Measurements from ENCODE around the gene SLC4A8. TPM values are rescaled to one million over a fixed set of nuclear protein-coding genes. Genes with fewer than 3 reads are reported as not detected.

Gene SLC4A8
- total and polyA plus RNA-seq, 11 donors: 0.07 to 3.6 (median 0.51) TPM

GRCh38 chr12:51378749-51379148 is 45.9 kb upstream of the SLC4A8 start:
- Histone ChIP-seq H3K9me3 (no peaks in the 10 kb centered on the region), H3K36me3 (peaks cover 0 to 28% (median 0%) of the 10 kb centered on the region in 9 donors), H3K27ac (no peak overlapping the region), H3K27me3 (no peaks in the 10 kb centered on the region), H3K4me1 (peaks cover 0 to 7% (median 0%) of the 10 kb centered on the region in 12 donors), H3K4me3 (no peak overlapping the region)
- 83 to 100% (median 95%) methylated on average over 2 of the region's 2 CpGs for WGBS, 4 donors
- DNase-seq (no peak), ATAC-seq (no peak)
- intact Hi-C loops (cut with DNase I): no loop called here
- TF ChIP-seq, protein P1, sequence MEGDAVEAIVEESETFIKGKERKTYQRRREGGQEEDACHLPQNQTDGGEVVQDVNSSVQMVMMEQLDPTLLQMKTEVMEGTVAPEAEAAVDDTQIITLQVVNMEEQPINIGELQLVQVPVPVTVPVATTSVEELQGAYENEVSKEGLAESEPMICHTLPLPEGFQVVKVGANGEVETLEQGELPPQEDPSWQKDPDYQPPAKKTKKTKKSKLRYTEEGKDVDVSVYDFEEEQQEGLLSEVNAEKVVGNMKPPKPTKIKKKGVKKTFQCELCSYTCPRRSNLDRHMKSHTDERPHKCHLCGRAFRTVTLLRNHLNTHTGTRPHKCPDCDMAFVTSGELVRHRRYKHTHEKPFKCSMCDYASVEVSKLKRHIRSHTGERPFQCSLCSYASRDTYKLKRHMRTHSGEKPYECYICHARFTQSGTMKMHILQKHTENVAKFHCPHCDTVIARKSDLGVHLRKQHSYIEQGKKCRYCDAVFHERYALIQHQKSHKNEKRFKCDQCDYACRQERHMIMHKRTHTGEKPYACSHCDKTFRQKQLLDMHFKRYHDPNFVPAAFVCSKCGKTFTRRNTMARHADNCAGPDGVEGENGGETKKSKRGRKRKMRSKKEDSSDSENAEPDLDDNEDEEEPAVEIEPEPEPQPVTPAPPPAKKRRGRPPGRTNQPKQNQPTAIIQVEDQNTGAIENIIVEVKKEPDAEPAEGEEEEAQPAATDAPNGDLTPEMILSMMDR (IDR thresholded peaks at IDR 0.05): no peak
- TF ChIP-seq POLR2A (IDR thresholded peaks at IDR 0.05): no peak

- no peaks in the 10 kb centered on the region for H3K9me3 ChIP-seq
- WGBS, 4 donors: 91 to 98% (median 96%) methylated on average over 11 of the region's 11 CpGs
These were observed 45.1 kb upstream of the SLC4A8 start for GRCh38 chr12:51379571-51379970.

GRCh38 chr12:51381226-51382079 is 43.2 kb upstream of the SLC4A8 start:
- 37 to 48% (median 41%) methylated on average over 5 of the region's 5 CpGs for WGBS, 4 donors

More at GRCh38 chr12:51379571-51379970, 45.1 kb upstream of the SLC4A8 start:
- TF ChIP-seq, protein P1 (IDR thresholded peaks at IDR 0.05): no peak
- no peak for TF ChIP-seq POLR2A (IDR thresholded peaks at IDR 0.05)
- intact Hi-C loops (cut with DNase I): no loop called here
- Histone ChIP-seq H3K27ac (no peak overlapping the region), H3K4me3 (no peak overlapping the region), H3K27me3 (no peaks in the 10 kb centered on the region), H3K36me3 (peaks cover 0 to 24% (median 0%) of the 10 kb centered on the region in 9 donors), H3K4me1 (peaks cover 0 to 7% (median 0%) of the 10 kb centered on the region in 12 donors)
- no peak for DNase-seq
- no peak for ATAC-seq

GRCh38 chr12:51382173-51382572 is 42.5 kb upstream of the SLC4A8 start:
- ATAC-seq: no peak
- TF ChIP-seq POLR2A (IDR thresholded peaks at IDR 0.05): no peak
- TF ChIP-seq, protein P1 (IDR thresholded peaks at IDR 0.05): no peak
- DNase-seq: no peak
- intact Hi-C loops (cut with DNase I): no loop called here
- Histone ChIP-seq H3K27me3 (no peaks in the 10 kb centered on the region), H3K4me3 (no peak overlapping the region), H3K4me1 (peaks cover 0 to 7% (median 0%) of the 10 kb centered on the region in 12 donors), H3K27ac (no peak overlapping the region), H3K36me3 (peaks cover 0 to 24% (median 0%) of the 10 kb centered on the region in 9 donors), H3K9me3 (no peaks in the 10 kb centered on the region)
- WGBS, 4 donors: 83 to 92% (median 89%) methylated on average over 7 of the region's 7 CpGs

More at GRCh38 chr12:51381226-51382079, 43.2 kb upstream of the SLC4A8 start:
- H3K9me3 ChIP-seq: no peaks in the 10 kb centered on the region
- intact Hi-C loops (cut with DNase I): no loop called here
- DNase-seq: no peak
- H3K4me1 ChIP-seq: peaks cover 0 to 7% (median 0%) of the 10 kb centered on the region in 12 donors
- no peaks in the 10 kb centered on the region for H3K27me3 ChIP-seq
- H3K36me3 ChIP-seq: peaks cover 0 to 24% (median 0%) of the 10 kb centered on the region in 9 donors
- no peak overlapping the region for H3K27ac ChIP-seq
- no peak overlapping the region for H3K4me3 ChIP-seq
- peak in 2 of 4 donors; percentile 37 to 42 for ATAC-seq
- no peak for TF ChIP-seq POLR2A (IDR thresholded peaks at IDR 0.05)
- TF ChIP-seq, protein P1 (IDR thresholded peaks at IDR 0.05): no peak
